ENCODE results near the gene CEP112. TPM values are rescaled to one million over a fixed set of nuclear protein-coding genes. Genes with fewer than 3 reads are reported as not detected.

CEP112 gene
- total and polyA plus RNA-seq, 9 of the 15 experiments (the other 6 are each of a cell fraction or from before 2014, with no cell fraction given), result 0.84 TPM; not detected in 8

DNA sequence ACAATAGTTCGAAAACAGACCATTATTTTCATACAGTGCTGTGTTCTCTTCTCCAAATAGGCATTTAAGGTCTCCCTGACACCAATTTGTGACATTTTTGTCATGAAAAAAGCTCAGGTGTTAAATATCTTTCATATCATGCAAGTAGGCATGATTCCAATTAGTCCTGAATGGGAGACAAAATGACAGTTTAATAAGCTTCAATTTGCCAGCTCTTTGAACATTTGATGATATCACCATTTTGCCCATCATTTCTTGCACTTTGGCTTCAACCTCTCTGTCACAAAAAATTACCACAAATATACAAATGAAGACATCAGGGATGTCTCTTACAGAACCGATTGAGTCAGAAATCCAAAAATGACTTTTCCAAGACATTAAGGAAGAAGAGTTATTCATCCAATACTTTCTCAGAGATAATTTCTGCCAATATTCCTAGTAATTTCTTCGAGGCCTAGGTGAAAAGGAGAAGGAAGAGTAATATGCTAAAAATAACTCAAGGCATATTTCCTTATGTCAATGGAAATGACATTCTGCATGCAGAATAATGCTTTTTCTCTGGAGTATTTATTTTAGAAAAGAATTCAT is 298.1 kb downstream of the CEP112 start:
- 0% methylated on average over 3 of the region's 3 CpGs for whole genome bisulfite sequencing (ENCODE audit: insufficient coverage, low coverage, missing lambda C conversion rate)
- POLR2A ChIA-PET, result no interaction called here
- Histone ChIP-seq H4K20me1 (replicated peaks; ENCODE audit: control insufficient read depth, insufficient read depth, low read length) (no peaks in the 10 kb centered on the region), H3K9me1 (ENCODE audit: control insufficient read depth, insufficient read depth, low read length) (no peaks in the 10 kb centered on the region), H3K27me3 (ENCODE audit: control insufficient read depth in 2 of 2, insufficient read depth in 2 of 2, low read length in 2 of 2) (no peaks in the 10 kb centered on the region), H3K9ac (ENCODE audit: insufficient read depth in 1 of 2, low read depth in 2 of 2, low read length in 2 of 2) (no peak overlapping the region), H3K79me2 (ENCODE audit: control insufficient read depth, insufficient read depth, low read length) (no peaks in the 10 kb centered on the region), H3K27ac (ENCODE audit: extremely low read depth, low read depth, low read length) (no peak overlapping the region), H2AFZ (ENCODE audit: low read depth, low read length) (no peak overlapping the region), H3K4me2 (ENCODE audit: insufficient read depth, low read length) (no peak overlapping the region), H3K4me3 (no peak overlapping the region), H3K36me3 (ENCODE audit: control insufficient read depth, insufficient read depth, low read length) (no peaks in the 10 kb centered on the region), H3K4me1 (replicated peaks in 1 of 2; ENCODE audit: control insufficient read depth in 2 of 2, insufficient read depth in 2 of 2, low read length in 2 of 2) (no peaks in the 10 kb centered on the region), H3K9me3 (replicated peaks; ENCODE audit: control insufficient read depth, insufficient read depth, low read depth, low read length) (no peaks in the 10 kb centered on the region)
- CTCF ChIA-PET (ENCODE audit: low intra/inter-chr PET ratio), result no interaction called here
- no peak for FAIRE-seq
- no peak for ATAC-seq
- TF ChIP-seq RBBP5 (IDR thresholded peaks at IDR 0.05; ENCODE audit: borderline replicate concordance, insufficient read depth, low read length, poor library complexity, severe bottlenecking) (no peak), NCOA6 (IDR thresholded peaks at IDR 0.05) (no peak), PHTF2 (CRISPR knock-in tag; IDR thresholded peaks at IDR 0.05) (no peak), DACH1 (IDR thresholded peaks at IDR 0.05; ENCODE audit: partially characterized antibody) (no peak), POLR2AphosphoS2 (IDR thresholded peaks at IDR 0.05; ENCODE audit: low read length) (no peak), ELF2 (CRISPR knock-in tag; IDR thresholded peaks at IDR 0.05) (no peak), MTA1 (IDR thresholded peaks at IDR 0.05; ENCODE audit: borderline replicate concordance) (no peak), NFIC (IDR thresholded peaks at IDR 0.05) (no peak)
- TF ChIP-seq, protein P1, sequence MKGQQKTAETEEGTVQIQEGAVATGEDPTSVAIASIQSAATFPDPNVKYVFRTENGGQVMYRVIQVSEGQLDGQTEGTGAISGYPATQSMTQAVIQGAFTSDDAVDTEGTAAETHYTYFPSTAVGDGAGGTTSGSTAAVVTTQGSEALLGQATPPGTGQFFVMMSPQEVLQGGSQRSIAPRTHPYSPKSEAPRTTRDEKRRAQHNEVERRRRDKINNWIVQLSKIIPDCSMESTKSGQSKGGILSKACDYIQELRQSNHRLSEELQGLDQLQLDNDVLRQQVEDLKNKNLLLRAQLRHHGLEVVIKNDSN (CRISPR knock-in tag; IDR thresholded peaks at IDR 0.05), result no peak
- no TSS peak for BruUV-seq (replicated peaks)
- intact Hi-C loops (cut with micrococcal nuclease), result no loop called here
- in situ Hi-C loops (cut with MboI), result no loop called here
- no peak for DNase-seq (ENCODE audit: extremely low read depth in 1 of 4, low spot score in 3 of 4)
